H1 (cell line): ENCODE results near the gene NDUFA7. TPM values are rescaled to one million over a fixed set of nuclear protein-coding genes. Genes with fewer than 3 reads are reported as not detected.

Experiments
- CTCF ChIA-PET: fragments of 300-600 bp; sonication (Branson Sonifier 250); formaldehyde crosslinking; loops from one replicate; lab custom pipeline; 2021; ENCODE audit not compliant: partially characterized antibody; lab: Charles Lee
- POLR2A ChIA-PET: fragments of 300-600 bp; sonication (Branson Sonifier 250); formaldehyde crosslinking; loops from one replicate; lab custom pipeline; 2021; ENCODE audit warnings: inconsistent platforms; ENCODE audit not compliant: partially characterized antibody; lab: Charles Lee
- DNase-seq, 2 experiments: peaks; one replicate each; pipeline versions ENCODE4 v3.0.0 to v3.0.0-alpha.2; 2010 to 2022; ENCODE audit warnings: low spot score in 2 of 2, low read depth in 1 of 2, mixed read lengths in 1 of 2
- FAIRE-seq: peaks from 2 replicates; lab custom pipeline; 2011; peaks lifted over from hg19 to GRCh38; lab: Jason Lieb, UNC
- H2AFZ ChIP-seq: 2 replicates; pipeline ENCODE4 v1.8.1; 2012; ENCODE audit warnings: low read length, inconsistent platforms
- H2AK5ac ChIP-seq: 2 replicates; pipeline ENCODE4 v1.6.1; 2013; ENCODE audit warnings: low read depth, low read length
- H2BK120ac ChIP-seq: replicated peaks from 2 replicates; pipeline ENCODE3; 2013; ENCODE audit warnings: low read depth, low read length, inconsistent platforms
- H2BK12ac ChIP-seq: 2 replicates; pipeline ENCODE4 v1.6.1; 2013; ENCODE audit warnings: low read depth, low read length
- H2BK15ac ChIP-seq: 2 replicates; pipeline ENCODE4 v1.6.1; 2013; ENCODE audit warnings: low read length
- H2BK20ac ChIP-seq: 2 replicates; pipeline ENCODE4 v1.6.1; 2013; ENCODE audit warnings: low read length
- H2BK5ac ChIP-seq: 2 replicates; pipeline ENCODE4 v1.6.1; 2013; ENCODE audit warnings: low read depth, low read length
- H3K14ac ChIP-seq: 2 replicates; pipeline ENCODE4 v1.6.1; 2013; ENCODE audit warnings: inconsistent platforms; ENCODE audit not compliant: insufficient read length
- H3K18ac ChIP-seq: 2 replicates; pipeline ENCODE4 v1.6.1; 2013; ENCODE audit warnings: low read length; ENCODE audit errors: extremely low read depth
- H3K23ac ChIP-seq: 2 replicates; pipeline ENCODE4 v1.6.1; 2013; ENCODE audit warnings: inconsistent platforms; ENCODE audit not compliant: insufficient read length
- H3K23me2 ChIP-seq: 2 replicates; pipeline ENCODE4 v1.6.1; 2013; ENCODE audit warnings: low read depth, low read length
- H3K27ac ChIP-seq: 2 replicates; pipeline ENCODE4 v1.6.1; 2011; ENCODE audit warnings: low read depth, low read length, inconsistent platforms
- H3K27me3 ChIP-seq, 4 experiments: replicated peaks in 1 of 4; 1 replicate in 1 of 4; 2 replicates in 3 of 4; pipeline versions ENCODE4 v1.6.1 to v1.8.1; 2011 to 2013; ENCODE audit warnings: low read length in 3 of 4, mild to moderate bottlenecking in 3 of 4, inconsistent platforms in 2 of 4, mixed read lengths in 2 of 4, moderate library complexity in 1 of 4; ENCODE audit not compliant: control insufficient read depth in 3 of 4, insufficient read depth in 3 of 4; ENCODE audit errors: extremely low read depth in 1 of 4
- H3K36me3 ChIP-seq, 4 experiments: 2 replicates each; pipeline versions ENCODE4 v1.6.1 to v1.8.1; 2011 to 2013; ENCODE audit warnings: mild to moderate bottlenecking in 4 of 4, low read length in 3 of 4, moderate library complexity in 2 of 4, control low read depth in 1 of 4, inconsistent platforms in 1 of 4; ENCODE audit not compliant: insufficient read depth in 4 of 4, control insufficient read depth in 2 of 4
- H3K4ac ChIP-seq: replicated peaks from 2 replicates; pipeline ENCODE3; 2013; ENCODE audit warnings: low read length, low read depth, mixed read lengths, inconsistent platforms; ENCODE audit not compliant: insufficient read length
- H3K4me1 ChIP-seq, 4 experiments: replicated peaks in 1 of 4; 1 replicate in 1 of 4; 2 replicates in 3 of 4; pipeline versions ENCODE4 v1.6.1 to v1.8.1; 2011 to 2013; ENCODE audit warnings: low read length in 3 of 4, inconsistent platforms in 2 of 4, mixed read lengths in 1 of 4; ENCODE audit not compliant: insufficient read depth in 4 of 4, control insufficient read depth in 3 of 4
- H3K4me2 ChIP-seq, 2 experiments: 2 replicates each; pipeline versions ENCODE4 v1.6.1 to v1.8.1; 2011 to 2013; ENCODE audit warnings: low read depth in 2 of 2, low read length in 2 of 2, control low read depth in 1 of 2, inconsistent platforms in 1 of 2, mild to moderate bottlenecking in 1 of 2; ENCODE audit not compliant: insufficient read depth in 1 of 2
- H3K4me3 ChIP-seq, 4 experiments: fragments of 200-600, 300-600 bp in 1 of 4; sonication (generic), shearing (Covaris generic), sonication (Bioruptor Twin) in 1 of 4; 2 replicates each; pipeline versions ENCODE4 v1.5.1 to v1.8.1; 2011 to 2016; ENCODE audit warnings: low read length in 4 of 4, low read depth in 3 of 4, control low read depth in 2 of 4, inconsistent platforms in 2 of 4, mild to moderate bottlenecking in 2 of 4, mixed read lengths in 1 of 4, moderate library complexity in 1 of 4; ENCODE audit not compliant: insufficient read depth in 2 of 4; ENCODE audit errors: extremely low read depth in 1 of 4
- H3K56ac ChIP-seq: replicated peaks from 2 replicates; pipeline ENCODE3; 2013; ENCODE audit warnings: low read depth, mild to moderate bottlenecking, mixed read lengths, low read length, inconsistent platforms; ENCODE audit not compliant: insufficient read length
- H3K79me1 ChIP-seq: 2 replicates; pipeline ENCODE4 v1.6.1; 2013; ENCODE audit warnings: low read depth, low read length, control low read depth
- H3K79me2 ChIP-seq, 2 experiments: 2 replicates each; pipeline versions ENCODE4 v1.6.1 to v1.8.1; 2012 to 2013; ENCODE audit warnings: low read length in 2 of 2, mild to moderate bottlenecking in 2 of 2, inconsistent platforms in 1 of 2; ENCODE audit not compliant: insufficient read depth in 2 of 2, control insufficient read depth in 1 of 2
- H3K9ac ChIP-seq, 4 experiments: replicated peaks in 1 of 4; 1 replicate in 1 of 4; 2 replicates in 3 of 4; pipeline versions ENCODE4 v1.6.1 to v1.8.1; 2011 to 2013; ENCODE audit warnings: low read depth in 3 of 4, low read length in 3 of 4, control low read depth in 2 of 4, mild to moderate bottlenecking in 2 of 4, moderate library complexity in 2 of 4, inconsistent platforms in 1 of 4; ENCODE audit errors: extremely low read depth in 1 of 4
- H3K9me3 ChIP-seq, 2 experiments: 2 replicates each; pipeline versions ENCODE4 v1.6.1 to v1.8.1; 2012 to 2013; ENCODE audit warnings: mild to moderate bottlenecking in 2 of 2, moderate library complexity in 2 of 2, control low read depth in 1 of 2, inconsistent platforms in 1 of 2, low read depth in 1 of 2, low read length in 1 of 2, mixed read lengths in 1 of 2; ENCODE audit not compliant: insufficient read depth in 2 of 2
- H4K20me1 ChIP-seq, 2 experiments: replicated peaks in 1 of 2; 2 replicates each; pipeline versions ENCODE3 to v1.8.1; 2011 to 2013; ENCODE audit warnings: inconsistent platforms in 2 of 2, low read length in 2 of 2, mild to moderate bottlenecking in 1 of 2; ENCODE audit not compliant: insufficient read depth in 2 of 2, control insufficient read depth in 1 of 2
- H4K5ac ChIP-seq: 2 replicates; pipeline ENCODE4 v1.6.1; 2013; ENCODE audit warnings: low read length, low read depth, mixed read lengths, inconsistent platforms; ENCODE audit not compliant: insufficient read length
- H4K8ac ChIP-seq: 2 replicates; pipeline ENCODE4 v1.8.0; 2013; ENCODE audit warnings: mild to moderate bottlenecking, moderate library complexity, low read length, inconsistent platforms; ENCODE audit not compliant: insufficient read depth; ENCODE audit errors: extremely low read depth
- H4K91ac ChIP-seq: replicated peaks from 2 replicates; pipeline ENCODE3; 2013; ENCODE audit warnings: low read length, mixed read lengths, inconsistent platforms; ENCODE audit not compliant: insufficient read length
- POLR2A ChIP-seq, 2 experiments: IDR thresholded peaks; 1 replicate in 1 of 2; 2 replicates in 1 of 2; pipeline ENCODE4 v1.6.1; 2011; ENCODE audit warnings: low read depth in 2 of 2, low read length in 2 of 2, mild to moderate bottlenecking in 2 of 2; ENCODE audit errors: control extremely low read depth in 1 of 2
- RAD21 ChIP-seq, 2 experiments: IDR thresholded peaks in 1 of 2; conservative IDR thresholded peaks in 1 of 2; 2 replicates each; pipeline ENCODE4 v1.6.1; 2011; ENCODE audit warnings: low read depth in 2 of 2, low read length in 2 of 2, improper control_type of control experiment in 1 of 2, inconsistent platforms in 1 of 2, mild to moderate bottlenecking in 1 of 2, moderate library complexity in 1 of 2
- WGBS, 2 experiments: shearing (Covaris generic) in 1 of 2; methylation state at CpG; one replicate each; pipeline versions ENCODE4 v1.1.6 to v1.1.7; 2013 to 2015; ENCODE audit warnings: low lambda C conversion rate in 2 of 2, mixed read lengths in 2 of 2, inconsistent platforms in 1 of 2, low coverage in 1 of 2, missing lambda C conversion rate in 1 of 2; ENCODE audit not compliant: insufficient replicate concordance in 2 of 2, insufficient coverage in 1 of 2, insufficient read length in 1 of 2; ENCODE audit errors: extremely low coverage in 1 of 2, missing lambda C conversion rate in 1 of 2; 5-methylcytosine and 5-hydroxymethylcytosine counted together
- polyA plus RNA-seq, 7 experiments: library from polyadenylated mRNA; depleted of rRNA in 3 of 7; stranded (reverse) in 5 of 7; unstranded in 2 of 7; fragments of >200 nt in 5 of 7; fragments of 200-250 nt in 2 of 7; gene quantifications; 1 replicate in 5 of 7; 2 replicates in 1 of 7; 4 replicates in 1 of 7; pipeline versions ENCODE4 v1.2.1 to v1.2.3, GENCODE V29; 2011 to 2013; ENCODE audit warnings: missing spikeins in 2 of 7, mixed read lengths in 2 of 7
- total RNA-seq: library from RNA; stranded (reverse); fragmentation: NEBNext Ultra II Directional; extraction: Animal tissue kit (Norgen Biotek cat#: 25700); gene quantifications from 2 replicates; pipeline ENCODE4 v1.2.1, GENCODE V29; 2021

Gene NDUFA7
- total and polyA plus RNA-seq, 2 of the 8 experiments (the other 6 are each of a cell fraction or from before 2014, with no cell fraction given), result 54.4 to 286 TPM

- FAIRE-seq (no peak), DNase-seq (no peak)
- no peak overlapping the region for H3K56ac ChIP-seq
- H3K79me1 ChIP-seq, result no peaks in the 10 kb centered on the region
- no peak overlapping the region for H3K4me3 ChIP-seq
- H3K9ac ChIP-seq, result no peak overlapping the region
- H3K23ac ChIP-seq, result no peak overlapping the region
- no peak overlapping the region for H4K8ac ChIP-seq
- H3K27ac ChIP-seq, result no peak overlapping the region
- TF ChIP-seq POLR2A (IDR thresholded peaks at IDR 0.05; ENCODE audit: control extremely low read depth in 1 of 2, low read depth in 2 of 2, low read length in 2 of 2) (0 out of 3 replicates have a peak, but pooled peaks of 1 of the 2 experiments have one; percentile 3), RAD21 (IDR thresholded peaks at IDR 0.05 in 1 of 2, conservative IDR thresholded peaks at IDR 0.05 in 1 of 2; ENCODE audit: low read depth in 2 of 2, low read length in 2 of 2) (no peak)
- no peak overlapping the region for H2BK15ac ChIP-seq
- 89% methylated on average over 3 of the region's 3 CpGs; no CpG with 5 or more reads in 1 of the 2 experiments for WGBS, 2 experiments
- peaks cover 0 to 4% (median 0%) of the 10 kb centered on the region in 4 experiments; a peak in 2 of 7 replicates for H3K4me1 ChIP-seq
- no peak overlapping the region for H2BK12ac ChIP-seq
- no peak overlapping the region for H2AFZ ChIP-seq
- H3K9me3 ChIP-seq, result no peaks in the 10 kb centered on the region
- CTCF ChIA-PET, result interaction anchor here (0.7 kb wide), 1 partner anchor 205 kb away, joined by 3 read pairs; no protein-coding TSS in a partner anchor
- no peak overlapping the region for H2BK5ac ChIP-seq
- H3K79me2 ChIP-seq, result no peaks in the 10 kb centered on the region
- no peak overlapping the region for H3K4ac ChIP-seq
- POLR2A ChIA-PET, result interaction anchor here (0.7 to 1.2 kb wide), 3 partner anchors 54 to 284 kb away, joined by 3 read pairs; no protein-coding TSS in a partner anchor
- no peak overlapping the region for H3K14ac ChIP-seq
- no peak overlapping the region for H4K91ac ChIP-seq
- H3K4me2 ChIP-seq, result no peak overlapping the region
- H4K20me1 ChIP-seq, result no peaks in the 10 kb centered on the region
- H4K5ac ChIP-seq, result no peak overlapping the region
- peaks cover 0 to 10% (median 3%) of the 10 kb centered on the region in 4 experiments; a peak in 3 of 8 replicates for H3K36me3 ChIP-seq
- no peaks in the 10 kb centered on the region for H3K23me2 ChIP-seq
- H2BK20ac ChIP-seq, result no peak overlapping the region
- no peak overlapping the region for H2BK120ac ChIP-seq
- H2AK5ac ChIP-seq, result no peak overlapping the region
- no peak overlapping the region for H3K18ac ChIP-seq
- no peaks in the 10 kb centered on the region for H3K27me3 ChIP-seq
These were observed 55.3 kb downstream of the NDUFA7 start for GRCh38 chr19:8265872-8266271.
